Fibroblast of skin of right biceps (primary cell): ENCODE data around the gene TTC13.
A peak's percentile ranks its signal among the peaks of the same experiment; 100 is the strongest.

ENCODE experiments used
- DNase-seq: peaks from one replicate; pipeline ENCODE4 v3.0.0-alpha.2; 2013

Gene TTC13

DNA sequence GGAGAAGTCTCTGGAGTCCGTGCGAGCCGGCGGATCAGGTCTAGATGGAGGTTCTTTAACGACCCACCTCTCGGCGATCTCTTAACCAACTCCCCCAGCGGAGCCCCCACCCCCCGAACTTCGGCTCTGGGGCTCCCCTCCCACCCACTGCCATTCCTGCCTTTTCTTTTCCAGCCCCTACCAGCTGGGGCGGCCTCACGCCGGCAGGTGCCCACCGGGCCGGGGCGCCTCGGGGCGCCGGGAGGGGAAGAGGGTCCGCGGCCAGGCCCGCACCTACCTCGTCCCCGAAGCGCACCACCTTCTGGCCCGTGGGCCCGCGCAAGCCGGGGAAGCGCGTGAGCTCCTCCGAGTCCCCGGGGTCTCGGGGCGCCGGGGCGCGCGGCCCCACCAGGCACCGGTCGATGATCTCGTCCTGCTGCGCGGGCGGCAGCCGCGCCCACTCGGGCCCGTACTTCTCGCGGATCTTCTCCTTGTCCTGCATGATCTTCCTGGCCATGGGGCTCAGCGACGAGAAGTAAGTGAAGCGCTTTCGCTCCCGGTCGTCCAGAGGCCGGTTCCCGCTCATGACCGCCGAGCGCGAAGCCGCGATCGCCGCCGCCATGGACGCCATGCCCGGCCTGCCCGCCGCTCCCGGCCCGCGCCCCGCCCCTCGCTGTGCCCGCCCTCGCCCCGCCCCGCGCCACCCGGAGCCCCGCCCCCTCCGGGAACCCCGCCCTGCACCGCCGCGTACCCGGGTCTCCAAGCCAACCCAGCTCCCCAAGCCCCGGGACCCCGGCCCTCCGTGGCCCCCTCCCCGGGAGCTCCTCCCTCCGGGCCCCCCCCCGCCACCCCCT lies 110.5 kb downstream of the TTC13 start, which contains the start of gene C1orf198:
Gene C1orf198, minus strand, starts transcription at position 619 of the 833 bp plus-strand sequence. Its CDS starts 9 bp downstream, at position 610.
- peak; percentile 65 for DNase-seq

DNA sequence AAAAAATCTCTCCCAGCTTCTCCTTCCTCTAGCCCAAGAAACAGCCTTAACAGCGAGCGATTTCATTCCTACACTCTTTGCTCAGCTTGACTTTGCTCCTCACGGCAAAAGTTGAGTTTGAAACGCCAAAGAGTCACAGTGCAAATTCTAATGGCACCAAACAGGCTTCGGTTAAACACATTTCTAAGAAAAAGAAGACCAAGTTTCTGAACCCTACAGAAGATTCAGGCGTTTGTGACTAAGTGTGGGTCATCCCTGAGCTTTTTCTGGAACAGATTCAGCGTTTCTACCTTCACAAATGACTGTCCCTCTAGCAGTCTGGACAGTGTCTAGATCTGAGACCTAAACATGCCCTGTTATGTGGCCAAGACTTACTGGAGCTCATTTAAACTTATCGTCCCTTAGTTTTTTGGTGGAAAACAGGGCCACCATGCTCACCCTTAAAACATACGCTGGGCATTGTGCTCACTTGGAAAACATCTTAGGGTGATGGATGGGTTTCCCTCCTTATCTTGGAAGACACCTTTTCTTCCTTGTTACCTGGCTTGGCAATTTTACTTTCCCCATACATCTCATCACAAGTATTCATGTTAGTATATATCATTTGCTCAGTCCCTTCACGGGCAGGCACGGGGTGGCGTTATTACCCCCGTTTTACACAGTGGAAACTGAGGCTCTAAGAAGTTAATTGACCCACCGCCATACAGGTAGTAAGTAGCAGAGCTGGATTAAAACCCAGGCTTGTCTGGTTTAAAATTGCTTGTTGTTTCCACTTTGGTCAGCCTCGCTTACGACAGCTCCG lies 111.4 kb downstream of the TTC13 start:
- DNase-seq, result peak; percentile 28

DNA sequence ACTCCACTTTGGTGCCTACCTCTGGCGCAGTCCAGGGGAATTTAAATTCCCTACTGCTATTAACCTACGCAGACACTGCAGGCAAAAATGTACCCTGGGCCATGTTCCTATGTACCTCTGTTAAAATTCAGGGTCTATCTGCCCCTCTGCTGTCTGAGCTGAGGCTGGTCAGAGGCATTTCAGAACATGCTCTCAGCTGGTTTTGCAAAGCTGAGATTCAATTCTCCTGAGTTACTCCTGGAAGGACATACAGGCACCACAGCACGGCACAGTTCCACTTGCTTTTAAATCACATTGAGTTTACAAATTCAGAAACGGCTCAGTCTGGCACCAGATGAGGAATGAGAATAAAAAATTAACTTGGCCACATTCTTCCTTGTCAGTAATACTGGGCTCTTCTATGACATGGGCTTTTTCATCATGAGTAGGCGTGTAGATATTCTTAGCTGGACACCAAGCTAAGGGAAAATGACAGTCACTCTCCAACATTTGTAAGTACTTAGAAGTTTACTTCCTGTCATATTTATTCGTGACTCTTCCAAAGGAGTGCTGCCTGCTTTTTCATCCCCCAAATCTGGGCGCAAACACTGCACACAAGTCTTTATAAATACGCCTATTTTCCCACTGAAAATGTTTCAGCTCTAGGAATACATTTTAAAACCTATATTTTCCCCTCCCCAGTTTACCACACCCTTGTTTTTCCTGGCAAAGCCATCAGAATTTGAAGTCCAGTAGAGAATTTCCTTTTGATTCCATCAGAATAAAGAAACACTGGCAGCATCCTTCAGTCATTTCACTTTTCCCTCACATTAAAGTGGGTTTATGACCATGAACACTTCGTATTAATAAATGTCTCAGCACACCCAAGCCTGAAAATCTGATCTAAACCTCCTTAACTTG lies 112.2 kb downstream of the TTC13 start:
- peak; percentile 64 for DNase-seq

DNA sequence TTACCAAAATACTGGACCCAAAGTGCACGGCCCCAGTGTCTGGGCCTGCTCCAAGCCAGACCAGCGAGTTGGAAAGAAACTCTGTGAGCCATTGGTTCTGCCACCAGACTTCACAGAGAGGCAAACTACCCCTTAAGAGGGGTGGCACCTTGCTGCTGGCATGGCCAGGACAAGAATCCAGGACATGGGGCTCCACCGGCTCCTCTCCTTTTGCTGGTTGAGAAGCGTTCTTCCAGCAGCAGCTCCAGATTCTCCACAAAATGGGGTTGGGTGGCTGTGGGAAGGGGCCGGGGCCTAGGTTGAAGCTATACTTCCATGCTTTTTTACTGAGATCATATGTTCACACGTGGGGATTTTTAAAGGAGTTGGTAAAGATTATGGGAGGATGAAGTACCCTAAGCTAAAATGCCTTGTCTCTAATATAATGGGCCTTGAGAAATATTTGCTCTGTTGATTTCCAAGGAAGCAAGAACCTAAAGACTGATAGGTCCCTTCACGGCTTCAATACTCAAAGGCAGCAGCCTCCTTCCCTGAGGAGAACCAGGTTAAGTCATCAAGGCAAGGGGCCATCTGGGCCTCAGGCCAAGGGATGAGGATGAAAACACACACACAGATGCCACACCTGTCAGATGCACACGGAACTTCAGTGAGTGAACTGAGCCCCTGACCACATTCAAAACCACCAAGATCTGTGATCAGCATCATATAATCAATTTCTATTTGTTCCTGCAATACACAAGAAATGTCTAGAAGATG lies 113.4 kb downstream of the TTC13 start:
- no peak for DNase-seq

DNA sequence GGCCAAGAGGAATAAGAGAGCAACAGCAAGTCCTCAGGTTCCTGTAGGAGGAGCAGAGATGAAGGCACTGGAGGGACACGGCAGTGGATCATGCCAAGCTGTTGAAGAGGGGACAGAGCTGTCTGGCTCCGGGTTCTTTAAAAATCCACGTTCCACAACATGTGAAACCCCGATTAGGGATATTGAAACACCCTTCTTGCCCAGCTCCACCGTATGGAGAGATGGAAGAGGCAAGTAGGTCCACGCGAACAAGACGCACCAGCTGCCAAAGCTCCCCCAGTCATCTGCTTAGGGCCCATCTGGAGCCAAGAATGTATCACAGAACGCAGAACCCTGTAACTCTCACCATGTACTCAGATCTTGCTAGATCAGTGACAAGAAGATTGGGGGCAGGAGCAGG lies 114.2 kb downstream of the TTC13 start:
- peak; percentile 27 for DNase-seq

DNA sequence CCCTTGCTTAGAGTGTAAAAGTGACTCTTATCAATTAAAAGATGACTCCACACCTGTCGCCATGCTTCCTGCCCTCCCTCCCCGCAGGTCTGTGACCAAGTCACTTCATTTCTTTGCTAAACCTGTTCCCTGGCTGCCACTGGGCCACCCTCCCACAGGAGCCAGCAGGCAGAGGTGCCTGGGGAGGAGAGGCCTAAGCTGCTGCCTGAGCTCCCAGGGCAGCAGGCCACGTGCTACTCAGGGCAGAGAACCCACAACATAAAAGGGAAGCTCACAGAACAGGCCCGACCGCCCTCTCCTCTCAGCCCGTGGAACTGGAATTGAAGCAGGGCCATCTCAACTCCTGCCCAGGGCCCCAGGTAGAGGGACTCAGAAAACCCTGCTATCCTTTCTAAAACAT lies 115.2 kb downstream of the TTC13 start:
- DNase-seq, result no peak

DNA sequence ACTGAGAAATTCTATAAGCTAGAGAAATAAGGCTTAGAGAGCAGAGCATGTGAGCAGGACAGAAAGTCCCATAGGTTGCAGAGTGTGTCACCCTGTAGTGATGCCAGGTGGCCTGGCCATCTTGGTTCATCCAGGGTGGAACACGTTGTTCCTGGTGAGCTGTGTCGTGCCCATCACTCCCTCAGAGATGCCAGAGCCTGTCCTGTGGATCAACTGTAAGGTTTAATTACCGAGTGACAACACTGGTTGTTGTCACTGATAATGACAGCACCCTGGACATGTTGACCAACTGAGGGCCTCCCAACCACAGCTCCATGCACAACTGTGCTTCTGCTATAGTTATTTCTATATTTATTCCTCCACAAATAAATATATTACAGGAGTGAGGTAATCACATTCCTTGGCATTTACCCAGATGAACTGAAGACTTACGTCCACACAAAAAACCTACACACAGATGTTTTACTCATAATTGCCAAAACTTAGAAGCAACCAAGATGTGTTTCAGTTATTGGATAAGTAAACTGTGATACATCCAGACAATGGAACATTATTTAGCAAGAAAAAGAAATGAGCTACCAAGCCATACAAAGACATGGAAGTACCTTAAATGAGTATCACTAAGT lies 116.6 kb downstream of the TTC13 start:
- no peak for DNase-seq

DNA sequence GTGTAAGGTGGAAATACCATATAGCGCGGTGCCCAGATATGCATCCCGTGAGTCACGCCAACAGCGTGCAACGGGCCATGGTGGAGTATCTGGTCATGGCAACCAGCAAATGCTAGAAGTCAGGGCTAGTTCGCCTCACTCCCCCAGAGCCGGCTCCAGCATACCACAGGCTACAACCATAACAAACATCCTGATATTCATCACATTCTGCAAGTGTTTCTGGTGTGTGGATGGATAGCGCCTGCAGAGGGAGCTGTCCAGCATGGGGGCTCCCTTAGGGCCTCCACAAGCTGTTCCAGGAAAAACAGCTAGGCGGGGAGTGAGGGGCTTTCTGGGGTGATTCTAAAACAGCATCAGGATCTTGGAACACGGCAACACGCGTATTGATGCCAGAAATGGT lies 117.2 kb downstream of the TTC13 start:
- no peak for DNase-seq

DNA sequence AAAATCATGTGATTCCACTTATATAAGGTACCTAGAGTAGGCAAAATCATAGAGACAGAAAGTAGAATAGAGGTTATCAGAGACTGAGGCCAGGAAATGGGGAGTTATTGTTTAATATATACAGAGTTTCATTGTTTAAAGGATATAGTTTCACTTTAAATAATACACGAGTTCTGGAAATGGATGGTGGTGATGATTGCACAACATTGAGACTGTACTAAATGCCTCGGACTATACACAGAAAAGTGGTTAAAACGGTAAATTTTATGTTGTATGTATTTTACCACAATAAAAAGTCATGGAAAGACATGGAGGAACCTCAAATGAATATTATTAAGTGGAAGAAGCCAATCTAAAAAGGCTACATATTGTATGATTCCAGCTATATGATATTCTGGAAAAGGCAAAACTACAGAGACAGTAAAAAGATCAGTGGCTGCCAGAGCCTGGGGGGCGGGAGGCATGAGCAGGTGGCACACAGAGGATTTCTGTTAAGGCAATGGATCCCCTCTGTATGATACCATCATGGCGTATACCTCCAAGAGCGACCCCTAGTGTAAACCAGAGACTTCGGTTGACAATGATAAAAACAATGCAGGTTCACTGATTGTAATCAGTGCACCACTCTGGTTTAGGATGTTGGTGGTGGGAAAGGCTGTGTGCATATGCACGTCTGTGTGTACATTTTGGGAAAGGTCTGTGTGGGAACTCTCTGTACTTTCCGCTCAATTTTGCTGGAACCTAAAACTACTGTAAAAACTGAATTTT lies 117.9 kb downstream of the TTC13 start:
- no peak for DNase-seq

DNA sequence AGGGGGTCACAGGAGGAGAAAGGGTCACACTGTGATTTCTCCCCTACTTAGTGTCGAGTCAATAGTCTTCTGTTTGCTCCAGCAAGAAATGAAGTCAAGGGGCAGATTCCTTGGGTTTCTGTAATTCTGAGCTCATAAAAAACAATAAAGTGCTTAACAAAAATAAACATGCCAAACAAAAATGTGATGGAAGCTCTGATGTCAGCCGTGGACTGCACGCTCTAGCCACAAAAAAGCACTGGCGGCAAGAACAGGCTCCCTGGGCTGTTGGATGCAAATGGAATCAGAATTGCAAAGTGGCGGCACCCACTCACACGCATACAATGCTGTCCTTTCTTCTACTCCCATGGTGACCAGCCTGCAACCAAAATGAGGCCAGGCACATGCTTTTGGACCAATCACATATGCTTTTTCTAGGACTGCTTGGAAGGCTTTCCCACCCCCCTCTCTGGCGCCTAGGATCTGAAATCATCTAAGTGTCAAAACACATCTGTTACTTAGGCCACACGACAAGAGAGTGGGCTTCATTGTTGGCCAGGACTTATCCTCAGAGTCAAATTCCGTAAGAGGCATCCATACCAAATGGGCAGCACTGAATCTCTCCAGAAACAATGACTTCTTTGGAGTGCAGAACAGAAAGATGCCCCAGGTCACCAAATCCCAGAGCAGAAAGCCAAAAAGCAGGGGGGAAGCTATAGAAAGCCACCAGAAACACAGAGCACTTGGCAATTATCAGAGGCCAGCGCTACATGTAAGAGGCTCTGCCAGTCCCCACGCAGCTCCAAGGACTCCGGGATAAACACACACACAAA lies 119.5 kb downstream of the TTC13 start:
- DNase-seq, result peak; percentile 58

DNA sequence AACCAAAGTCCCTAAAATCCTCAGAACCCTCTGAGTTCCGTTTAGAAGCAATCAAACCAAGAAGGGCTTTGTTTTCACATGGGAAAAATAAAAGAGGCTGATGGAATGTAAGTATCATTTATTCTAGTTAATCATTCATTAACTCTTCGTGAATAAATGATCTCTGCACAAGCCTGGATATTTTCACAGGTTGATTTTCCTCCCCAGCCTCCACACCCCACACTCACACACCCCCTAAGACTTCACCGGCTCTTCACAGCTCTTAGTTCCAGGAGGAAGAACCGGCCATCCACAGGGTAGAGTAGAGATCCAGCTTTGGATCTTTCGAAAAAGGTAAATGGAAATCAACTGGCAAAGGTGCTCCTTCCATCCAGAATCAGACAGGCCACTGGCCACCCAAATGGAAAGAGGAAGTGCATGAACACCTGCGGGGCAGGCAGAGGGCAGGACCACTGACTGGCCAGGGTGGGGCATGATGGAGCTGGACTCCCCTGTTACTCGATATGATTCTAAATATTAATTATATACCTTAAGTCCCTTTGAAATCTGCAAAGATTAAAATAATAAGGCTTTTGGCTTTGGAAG lies 120.3 kb downstream of the TTC13 start:
- no peak for DNase-seq

DNA sequence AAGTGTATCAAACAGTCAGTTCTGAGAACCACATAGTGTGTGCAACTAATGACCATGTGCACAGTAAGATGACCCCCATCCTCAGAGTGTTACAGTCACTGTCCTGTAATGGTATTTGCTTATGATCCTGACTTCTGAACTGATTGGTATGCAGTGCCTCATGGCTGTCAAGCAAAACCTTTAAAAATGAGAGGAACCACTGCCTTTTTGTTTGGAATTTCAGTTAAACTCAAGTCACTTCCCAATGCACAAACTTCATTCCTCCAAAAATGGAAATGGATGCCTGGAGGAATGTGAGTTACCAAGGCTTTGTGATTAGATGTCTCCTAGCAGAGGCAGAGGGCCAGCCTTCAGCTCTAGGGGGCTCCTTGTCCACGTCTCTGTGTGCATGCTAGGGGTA lies 120.8 kb downstream of the TTC13 start:
- DNase-seq, result peak; percentile 77

DNA sequence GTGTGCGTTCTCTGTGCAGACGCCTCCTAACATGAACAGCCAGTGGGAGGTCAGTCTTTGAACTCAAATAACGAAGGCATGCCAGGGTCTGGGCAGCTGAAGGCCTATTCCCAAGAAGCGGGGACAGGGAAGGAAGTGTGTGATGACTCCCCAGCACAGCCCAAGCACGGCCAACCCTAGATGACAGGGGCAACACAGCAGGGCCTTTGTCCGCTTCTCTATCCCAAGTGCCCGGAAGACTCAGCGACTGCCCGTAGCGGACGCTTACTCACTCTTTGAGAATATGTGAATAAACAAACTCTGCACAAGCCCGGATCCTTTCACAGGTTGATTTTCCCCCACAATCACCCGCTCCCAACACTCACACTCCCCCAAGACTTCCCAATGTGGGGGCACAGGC lies 121.6 kb downstream of the TTC13 start:
- peak; percentile 22 for DNase-seq
